A549 (cell line): ENCODE data around the gene ACE.

Source experiments
- EP300 ChIP-seq, 2 experiments: fragments of >200 bp; sonication (Bioruptor Twin); formaldehyde crosslinking; IDR thresholded peaks; 2 replicates in 1 of 2; 3 replicates in 1 of 2; pipeline ENCODE4 v1.6.1; 2016 to 2017
- ESRRA ChIP-seq: fragments of 150-350 bp; IDR thresholded peaks from 2 replicates; pipeline ENCODE4 v1.6.1; 2014; ENCODE audit warnings: mild to moderate bottlenecking, low read length, borderline replicate concordance
- HOXB13 ChIP-seq: fragments of 250-450 bp; sonication (Bioruptor Pico); IDR thresholded peaks from 2 replicates; pipeline ENCODE4 v1.5.0; 2020; ENCODE audit warnings: low read depth, mild to moderate bottlenecking, moderate library complexity
- MAFK ChIP-seq: fragments of 450-650 bp; IDR thresholded peaks from 2 replicates; pipeline ENCODE4 v1.6.1; 2014; ENCODE audit not compliant: partially characterized antibody
- MAX ChIP-seq: IDR thresholded peaks from 2 replicates; pipeline ENCODE4 v1.6.1; 2012
- PBX3 ChIP-seq: IDR thresholded peaks from 2 replicates; pipeline ENCODE4 v1.6.1; 2012
- POLR2A ChIP-seq: IDR thresholded peaks from 2 replicates; pipeline ENCODE4 v1.6.1; 2012; ENCODE audit warnings: mild to moderate bottlenecking, low read length
- RCOR1 ChIP-seq: fragments of 150-350 bp; IDR thresholded peaks from 2 replicates; pipeline ENCODE4 v1.6.1; 2014; ENCODE audit warnings: antibody characterized with exemption, low read length, low read depth
- USF2 ChIP-seq: fragments of 450-650 bp; IDR thresholded peaks from 2 replicates; pipeline ENCODE4 v1.6.1; 2014; ENCODE audit warnings: antibody characterized with exemption
- TF ChIP-seq, protein P1 (sequence below): fragments of >200 bp; sonication (Bioruptor Twin); formaldehyde crosslinking; IDR thresholded peaks from 3 replicates; pipeline ENCODE4 v1.5.1; 2016
- TF ChIP-seq, protein P2 (sequence below): fragments of 200-600 bp; sonication (generic); IDR thresholded peaks from 2 replicates; pipeline ENCODE4 v1.6.1; 2016; ENCODE audit warnings: antibody characterized with exemption, mild to moderate bottlenecking, moderate library complexity

GRCh38 chr17:63533433-63534077 is 56.7 kb downstream of the ACE start:
- TF ChIP-seq ESRRA, result no peak
- no peak for TF ChIP-seq POLR2A
- no peak for TF ChIP-seq PBX3
- no peak for TF ChIP-seq RCOR1
- no peak for TF ChIP-seq MAX
- TF ChIP-seq, protein P1, sequence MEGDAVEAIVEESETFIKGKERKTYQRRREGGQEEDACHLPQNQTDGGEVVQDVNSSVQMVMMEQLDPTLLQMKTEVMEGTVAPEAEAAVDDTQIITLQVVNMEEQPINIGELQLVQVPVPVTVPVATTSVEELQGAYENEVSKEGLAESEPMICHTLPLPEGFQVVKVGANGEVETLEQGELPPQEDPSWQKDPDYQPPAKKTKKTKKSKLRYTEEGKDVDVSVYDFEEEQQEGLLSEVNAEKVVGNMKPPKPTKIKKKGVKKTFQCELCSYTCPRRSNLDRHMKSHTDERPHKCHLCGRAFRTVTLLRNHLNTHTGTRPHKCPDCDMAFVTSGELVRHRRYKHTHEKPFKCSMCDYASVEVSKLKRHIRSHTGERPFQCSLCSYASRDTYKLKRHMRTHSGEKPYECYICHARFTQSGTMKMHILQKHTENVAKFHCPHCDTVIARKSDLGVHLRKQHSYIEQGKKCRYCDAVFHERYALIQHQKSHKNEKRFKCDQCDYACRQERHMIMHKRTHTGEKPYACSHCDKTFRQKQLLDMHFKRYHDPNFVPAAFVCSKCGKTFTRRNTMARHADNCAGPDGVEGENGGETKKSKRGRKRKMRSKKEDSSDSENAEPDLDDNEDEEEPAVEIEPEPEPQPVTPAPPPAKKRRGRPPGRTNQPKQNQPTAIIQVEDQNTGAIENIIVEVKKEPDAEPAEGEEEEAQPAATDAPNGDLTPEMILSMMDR, result no peak
- no peak for TF ChIP-seq EP300 (IDR thresholded peaks at IDR 0.05)
- no peak for TF ChIP-seq MAFK
- TF ChIP-seq USF2, result no peak
- TF ChIP-seq, protein P2, sequence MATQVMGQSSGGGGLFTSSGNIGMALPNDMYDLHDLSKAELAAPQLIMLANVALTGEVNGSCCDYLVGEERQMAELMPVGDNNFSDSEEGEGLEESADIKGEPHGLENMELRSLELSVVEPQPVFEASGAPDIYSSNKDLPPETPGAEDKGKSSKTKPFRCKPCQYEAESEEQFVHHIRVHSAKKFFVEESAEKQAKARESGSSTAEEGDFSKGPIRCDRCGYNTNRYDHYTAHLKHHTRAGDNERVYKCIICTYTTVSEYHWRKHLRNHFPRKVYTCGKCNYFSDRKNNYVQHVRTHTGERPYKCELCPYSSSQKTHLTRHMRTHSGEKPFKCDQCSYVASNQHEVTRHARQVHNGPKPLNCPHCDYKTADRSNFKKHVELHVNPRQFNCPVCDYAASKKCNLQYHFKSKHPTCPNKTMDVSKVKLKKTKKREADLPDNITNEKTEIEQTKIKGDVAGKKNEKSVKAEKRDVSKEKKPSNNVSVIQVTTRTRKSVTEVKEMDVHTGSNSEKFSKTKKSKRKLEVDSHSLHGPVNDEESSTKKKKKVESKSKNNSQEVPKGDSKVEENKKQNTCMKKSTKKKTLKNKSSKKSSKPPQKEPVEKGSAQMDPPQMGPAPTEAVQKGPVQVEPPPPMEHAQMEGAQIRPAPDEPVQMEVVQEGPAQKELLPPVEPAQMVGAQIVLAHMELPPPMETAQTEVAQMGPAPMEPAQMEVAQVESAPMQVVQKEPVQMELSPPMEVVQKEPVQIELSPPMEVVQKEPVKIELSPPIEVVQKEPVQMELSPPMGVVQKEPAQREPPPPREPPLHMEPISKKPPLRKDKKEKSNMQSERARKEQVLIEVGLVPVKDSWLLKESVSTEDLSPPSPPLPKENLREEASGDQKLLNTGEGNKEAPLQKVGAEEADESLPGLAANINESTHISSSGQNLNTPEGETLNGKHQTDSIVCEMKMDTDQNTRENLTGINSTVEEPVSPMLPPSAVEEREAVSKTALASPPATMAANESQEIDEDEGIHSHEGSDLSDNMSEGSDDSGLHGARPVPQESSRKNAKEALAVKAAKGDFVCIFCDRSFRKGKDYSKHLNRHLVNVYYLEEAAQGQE, result no peak
- TF ChIP-seq HOXB13, result no peak
